Stimulated activated CD4-positive, alpha-beta T cell treated with anti-CD3 and anti-CD28 coated beads, Interleukin-15, amount 100 ng/mL, for 48 hours (primary cell): ENCODE measurements around the gene ESYT2.

ENCODE experiments used
- DNase-seq, 2 donors: peaks; one replicate each; pipeline ENCODE4 v3.0.0-alpha.2; 2020; ENCODE audit warnings: low read depth in 2 of 2

The ESYT2 gene

DNA sequence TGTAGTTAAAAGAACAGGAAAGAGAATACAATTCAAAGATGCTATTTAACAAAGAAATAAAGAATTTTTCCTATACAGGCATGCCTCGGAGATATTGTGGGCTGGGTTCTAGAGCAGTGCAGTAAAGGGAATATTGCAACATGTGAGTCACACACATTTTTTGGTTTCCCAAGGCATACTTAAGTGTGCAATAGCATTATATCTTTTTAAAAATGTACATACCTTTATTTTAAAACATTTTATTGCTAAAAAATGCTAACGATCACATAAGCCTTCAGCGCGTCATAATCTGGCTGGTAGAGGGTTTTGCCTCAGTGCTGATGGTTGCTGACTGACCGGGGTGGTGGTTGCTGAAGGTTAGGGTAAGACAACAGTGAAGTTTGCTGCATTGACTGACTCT, 54.4 kb downstream of the ESYT2 start:
- DNase-seq: no peak

DNA sequence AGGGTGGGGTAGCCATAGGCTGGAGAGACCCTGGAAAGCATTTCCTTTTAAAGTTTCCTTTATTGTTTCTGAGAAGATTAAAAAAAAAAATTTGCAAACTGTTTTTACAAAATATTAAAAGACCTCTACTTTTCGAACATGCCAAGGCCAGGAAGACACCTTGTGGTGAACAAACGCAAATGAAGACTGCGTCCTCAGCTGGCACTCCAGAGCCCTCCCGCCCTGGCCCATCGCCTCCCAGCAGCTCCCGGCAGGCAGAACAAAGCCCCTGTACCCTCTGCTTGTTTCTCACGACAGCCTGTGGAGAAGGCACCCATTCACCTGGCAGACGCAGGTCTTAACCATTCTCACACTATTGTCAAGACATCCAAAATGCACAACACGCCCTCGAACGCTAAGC, 56.4 kb downstream of the ESYT2 start:
- no peak for DNase-seq

DNA sequence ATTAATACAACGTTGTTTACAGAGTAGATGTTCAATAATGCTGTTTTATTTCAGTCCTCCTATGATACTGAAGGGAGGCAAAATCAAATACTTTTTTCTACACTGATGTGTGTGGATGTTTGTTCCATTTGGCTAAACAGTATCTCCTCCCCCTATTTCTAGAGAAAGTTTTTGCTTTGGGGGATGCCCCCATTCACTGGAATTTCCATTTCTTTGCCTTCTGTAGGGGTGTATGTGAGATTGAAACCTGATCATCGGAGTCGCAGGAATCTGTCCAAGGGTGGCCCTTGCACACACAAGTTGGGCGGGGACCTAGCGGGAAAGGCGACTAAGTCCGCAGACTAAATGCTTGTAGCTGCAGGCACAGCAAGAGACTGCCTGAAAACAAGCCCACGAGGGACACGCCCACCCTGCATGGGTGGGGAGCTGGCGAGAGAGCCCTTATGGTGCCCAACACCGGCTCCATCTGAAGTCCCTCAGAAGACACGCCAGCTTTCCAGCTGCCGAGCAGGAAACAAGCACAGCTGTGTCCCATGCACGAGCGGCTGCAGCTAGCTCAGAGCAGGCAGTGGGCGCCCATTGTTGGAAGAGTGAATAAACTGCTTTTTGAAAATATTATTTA, 58.0 kb downstream of the ESYT2 start:
- DNase-seq: no peak

GRCh38 chr7:158767707-158768106, 61.6 kb downstream of the ESYT2 start:
- DNase-seq: no peak

GRCh38 chr7:158766570-158767281, 62.6 kb downstream of the ESYT2 start:
- DNase-seq: no peak

DNA sequence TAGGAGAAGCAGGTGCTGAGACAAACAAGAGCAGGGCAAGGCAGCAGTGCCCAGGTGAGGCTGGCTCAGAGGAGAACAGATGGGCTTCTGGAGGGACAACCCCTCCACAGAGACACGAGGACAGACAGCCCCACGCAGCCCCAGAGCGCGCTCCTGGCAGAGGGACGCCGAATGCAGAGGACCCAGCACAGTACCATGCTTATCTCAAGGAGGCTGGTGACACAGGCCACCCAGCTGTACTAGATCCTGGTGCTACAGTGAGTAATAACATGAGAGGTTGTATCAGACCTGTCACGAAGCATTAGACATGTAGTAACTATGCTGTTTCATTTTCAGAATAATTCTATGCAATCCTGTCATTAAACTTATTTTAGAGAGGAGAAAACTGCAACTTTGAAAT, 64.3 kb downstream of the ESYT2 start:
- DNase-seq: no peak

GRCh38 chr7:158763454-158764033, 65.8 kb downstream of the ESYT2 start:
- DNase-seq: no peak

DNA sequence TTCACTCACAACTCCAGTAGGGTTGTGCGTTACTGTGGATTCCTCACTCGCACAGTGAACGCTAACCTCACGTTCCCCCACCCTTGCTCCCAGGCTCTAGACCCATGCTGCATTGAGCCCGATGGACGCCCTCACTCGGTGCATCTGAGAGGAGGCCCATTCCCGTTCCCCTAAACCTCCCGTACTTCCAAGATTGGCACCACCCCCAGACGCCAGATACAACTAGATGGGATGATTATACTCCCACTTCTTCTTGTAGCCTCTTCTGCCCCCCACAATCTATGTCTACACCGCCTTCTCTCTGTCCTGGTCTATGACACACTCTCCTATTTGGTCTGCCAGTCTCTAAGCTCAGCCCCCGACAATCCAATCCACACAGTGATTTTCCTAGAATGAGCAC, 67.4 kb downstream of the ESYT2 start:
- no peak for DNase-seq

DNA sequence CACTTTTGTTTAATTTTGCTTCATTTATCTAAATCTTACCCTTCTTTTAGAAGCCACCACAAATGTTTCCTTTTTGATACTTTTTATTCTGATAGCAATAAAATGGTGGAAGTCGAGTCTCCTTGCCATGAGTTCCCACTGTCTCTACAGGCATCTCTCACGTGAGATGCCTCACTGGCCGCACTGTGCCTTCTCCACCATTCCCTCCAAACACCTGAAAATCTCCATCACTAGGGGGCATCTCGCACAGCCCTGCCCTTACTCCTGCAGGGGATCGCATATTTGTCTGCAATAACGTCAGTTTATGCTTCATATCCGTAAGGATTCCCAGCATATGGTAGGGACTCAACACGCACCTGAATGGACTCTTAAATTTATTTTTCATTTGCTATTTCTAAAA, 68.4 kb downstream of the ESYT2 start:
- DNase-seq: no peak

GRCh38 chr7:158760445-158760764, 68.9 kb downstream of the ESYT2 start:
- DNase-seq: no peak

DNA sequence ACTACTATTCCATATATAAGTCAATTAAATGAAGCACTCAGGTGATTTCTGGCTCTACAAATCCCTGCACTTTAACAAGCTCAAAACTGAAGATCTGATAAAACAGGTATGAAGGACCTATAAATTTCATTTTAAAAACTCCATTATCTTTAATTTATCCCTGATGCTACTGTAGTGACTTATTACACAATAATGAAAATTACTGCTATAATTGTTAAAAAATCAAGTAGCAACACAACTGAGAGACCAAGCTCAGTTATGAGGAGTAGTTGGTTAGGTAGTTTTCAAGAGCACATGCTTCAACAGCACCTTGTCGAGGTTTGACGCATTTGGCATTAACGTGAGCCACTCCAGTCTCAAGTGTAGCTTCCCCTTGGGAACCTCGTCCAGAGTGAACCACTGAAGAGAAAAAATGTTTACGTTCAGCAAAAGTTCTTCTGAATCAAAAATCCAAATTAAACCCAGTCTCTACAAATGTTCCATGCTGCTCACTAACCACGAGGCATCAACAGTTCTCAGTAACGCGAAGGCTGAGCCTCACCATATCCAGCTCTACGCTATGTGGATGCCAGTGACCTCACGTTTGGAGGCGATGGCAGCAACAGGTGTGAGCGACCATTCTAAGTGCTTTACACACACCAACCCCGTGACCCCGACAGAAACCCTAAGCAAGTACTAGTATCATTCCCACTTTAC, 69.4 kb downstream of the ESYT2 start:
- DNase-seq: no peak

- DNase-seq: no peak
Observed at GRCh38 chr7:158759245-158759614, 70.1 kb downstream of the ESYT2 start.

GRCh38 chr7:158758586-158759244, 70.6 kb downstream of the ESYT2 start:
- DNase-seq: no peak

DNA sequence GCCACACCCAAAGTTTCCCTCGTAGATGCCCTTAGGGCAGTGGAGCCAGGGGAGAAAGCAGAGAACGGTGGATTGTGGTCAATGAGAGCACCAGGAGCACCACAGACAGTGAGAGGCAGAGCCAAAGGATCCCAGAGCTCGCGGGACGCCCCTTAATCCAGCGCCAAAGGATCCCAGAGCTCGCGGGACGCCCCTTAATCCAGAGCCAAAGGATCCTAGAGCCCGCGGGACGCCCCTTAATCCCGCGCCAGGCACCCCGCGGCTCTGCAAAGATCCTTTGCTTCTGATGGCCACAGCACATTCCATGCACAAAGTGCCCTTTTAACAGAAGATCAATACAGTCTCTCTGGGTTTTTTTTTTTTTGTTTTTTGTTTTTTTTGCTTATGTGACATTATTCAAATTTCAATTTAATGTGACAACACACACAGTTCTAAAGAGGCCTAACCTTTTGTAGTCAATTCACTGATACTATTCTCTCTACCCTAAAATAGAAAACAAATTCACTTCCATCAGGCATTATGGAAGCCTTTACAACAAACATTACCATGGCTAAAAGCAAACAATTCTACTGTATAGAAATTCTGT, 71.8 kb downstream of the ESYT2 start:
- no peak for DNase-seq

DNA sequence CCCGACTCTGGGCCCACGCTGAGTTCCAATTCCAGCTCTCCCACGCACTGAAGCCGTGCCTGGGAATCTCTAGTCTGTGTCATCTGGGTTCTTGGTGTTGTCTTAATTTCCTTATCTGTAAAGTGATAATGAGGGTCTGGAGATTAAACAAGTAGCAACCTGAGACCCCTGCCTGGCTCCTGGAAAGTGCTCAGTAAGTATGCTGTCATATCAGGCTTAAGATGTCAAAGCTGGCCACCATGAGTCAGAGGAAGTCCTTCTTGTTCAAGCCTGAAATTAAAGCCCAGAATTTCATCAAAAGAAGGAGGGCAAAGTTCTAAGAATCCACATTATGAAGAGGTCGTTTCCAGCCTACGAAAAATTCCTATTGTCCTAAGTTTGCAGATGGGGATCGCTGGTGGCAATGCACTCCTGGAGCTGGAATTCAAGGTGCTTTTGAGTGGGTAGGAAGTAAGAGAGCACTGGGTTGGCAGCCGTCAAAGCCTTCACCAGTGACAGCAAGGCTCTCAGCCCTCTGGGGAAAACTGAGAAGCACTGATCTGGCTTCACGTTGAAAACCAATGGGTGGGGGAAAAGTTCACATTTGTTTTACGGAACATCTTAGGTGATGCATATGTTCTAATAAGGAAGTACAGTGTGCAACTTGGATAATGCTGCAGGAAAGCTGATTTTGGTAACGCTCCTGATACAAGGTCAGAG, 74.4 kb downstream of the ESYT2 start:
- DNase-seq: no peak

GRCh38 chr7:158753900-158754299, 75.4 kb downstream of the ESYT2 start:
- no peak for DNase-seq

GRCh38 chr7:158751751-158752150, 77.6 kb downstream of the ESYT2 start:
- no peak for DNase-seq

DNA sequence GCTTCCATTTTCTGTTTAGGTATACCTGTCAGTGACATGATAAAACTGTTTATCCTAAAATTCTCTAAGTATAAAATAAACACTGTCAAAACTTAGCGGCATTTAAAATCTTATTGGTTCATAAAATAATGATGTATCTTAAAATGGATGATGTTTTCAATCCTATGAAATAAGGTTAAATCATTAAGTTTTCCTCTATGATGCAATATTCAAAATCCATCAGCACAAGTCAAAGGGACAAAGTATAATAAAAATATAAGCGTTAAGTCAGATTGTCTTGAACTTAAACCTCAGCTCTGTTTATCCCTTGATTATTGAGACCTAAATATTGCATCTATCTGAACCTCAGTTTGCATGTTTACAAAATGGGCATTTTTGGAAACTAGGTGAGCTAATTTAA, 78.1 kb downstream of the ESYT2 start:
- DNase-seq: no peak

DNA sequence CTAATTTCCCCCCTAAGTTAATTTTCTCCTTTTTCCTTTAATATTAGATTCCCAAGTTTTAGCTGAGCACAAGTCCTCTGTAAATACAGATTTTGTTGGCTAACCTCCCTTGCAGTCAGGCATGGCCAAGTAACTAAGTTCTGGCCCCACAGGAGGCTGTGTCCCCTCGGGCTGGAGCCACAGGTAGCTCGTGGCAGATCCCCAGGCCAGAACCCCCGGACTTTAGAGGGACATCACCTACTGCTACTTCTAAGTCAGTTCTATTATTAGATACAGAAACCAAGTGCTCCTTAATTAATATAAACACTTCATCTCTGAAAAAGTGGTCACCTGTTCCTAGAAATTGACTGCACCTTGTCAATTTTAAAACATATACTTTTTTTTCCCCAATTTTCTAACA, 78.6 kb downstream of the ESYT2 start:
- DNase-seq: no peak

- no peak for DNase-seq
Observed at GRCh38 chr7:158749396-158749795, 79.9 kb downstream of the ESYT2 start.

- DNase-seq: no peak
Observed at GRCh38 chr7:158748335-158748734, 81.0 kb downstream of the ESYT2 start.

GRCh38 chr7:158747408-158747807, 81.9 kb downstream of the ESYT2 start:
- no peak for DNase-seq
